HTR-8/SVneo (cell line): ENCODE results near the gene PLRG1.
"Not testable (repeated sequence)": the region's sequence is repeated elsewhere in the genome, so short reads cannot be mapped to it uniquely, and the experiment has no call there.

Experiments
- DNase-seq: peaks from one replicate; pipeline ENCODE4 v3.0.0; 2011; ENCODE audit warnings: low spot score, mixed read lengths; ENCODE audit not compliant: insufficient read length
- FAIRE-seq: peaks from 2 replicates; lab custom pipeline; 2011; peaks lifted over from hg19 to GRCh38; lab: Jason Lieb, UNC

PLRG1 gene

GRCh38 chr4:154549894-154550790 is at the start of gene PLRG1:
TSS of gene PLRG1 (minus strand) at chr4:154550400. CDS start at chr4:154550308, 92 bp downstream.
- FAIRE-seq (peak; percentile 55), DNase-seq (peak; percentile 87)

- FAIRE-seq (no peak), DNase-seq (no peak)
These were observed 47.9 kb upstream of the PLRG1 start for GRCh38 chr4:154597798-154598774.

- not testable (repeated sequence) for FAIRE-seq, DNase-seq
These were observed 47.1 kb upstream of the PLRG1 start for GRCh38 chr4:154597281-154597680.

GRCh38 chr4:154595807-154596206 is 45.6 kb upstream of the PLRG1 start:
- no peak for DNase-seq
- no peak for FAIRE-seq

DNA sequence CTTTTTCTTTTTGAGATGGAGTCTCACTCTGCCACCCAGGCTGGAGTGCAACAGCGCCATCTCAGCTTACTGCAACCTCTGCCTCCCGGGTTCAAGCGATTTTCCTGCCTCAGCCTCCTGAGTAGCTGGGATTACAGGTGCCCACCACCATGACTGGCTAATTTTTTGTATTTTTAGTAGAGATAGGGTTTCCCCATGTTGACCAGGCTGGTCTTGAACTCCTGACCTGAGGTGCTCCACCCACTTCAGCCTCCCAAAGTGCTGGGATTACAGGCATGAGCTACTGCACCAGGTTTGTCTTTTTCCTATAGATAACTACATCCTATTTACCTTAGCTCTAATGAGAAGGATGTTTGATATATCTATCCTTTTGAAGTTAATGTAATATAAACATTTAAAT is 44.1 kb upstream of the PLRG1 start:
- not testable (repeated sequence) for FAIRE-seq

DNA sequence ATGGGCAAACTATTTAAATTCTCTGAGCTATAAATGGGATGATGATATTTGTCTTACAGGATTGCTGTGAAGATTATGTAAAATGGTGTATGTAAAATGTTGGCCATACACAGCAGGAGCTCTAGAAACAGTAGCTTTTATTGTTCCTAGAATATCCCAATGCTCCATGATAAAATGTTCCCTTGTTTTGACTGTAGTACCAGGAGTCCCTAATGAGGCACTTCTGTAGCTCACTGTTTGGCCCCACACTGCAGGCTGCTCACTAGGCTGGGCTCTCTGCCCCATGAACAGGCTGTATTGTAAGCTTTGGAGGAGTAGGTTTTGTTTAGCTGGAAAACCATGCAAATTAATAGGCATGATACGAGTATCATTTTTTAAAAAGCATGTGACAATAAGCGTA is 43.7 kb upstream of the PLRG1 start:
- no peak for FAIRE-seq

More for the DNA sequence above, 44.1 kb upstream of the PLRG1 start:
- not testable (repeated sequence) for DNase-seq

GRCh38 chr4:154591890-154592289 is 41.7 kb upstream of the PLRG1 start:
- DNase-seq (no peak), FAIRE-seq (no peak)

More for the DNA sequence above, 43.7 kb upstream of the PLRG1 start:
- no peak for DNase-seq

GRCh38 chr4:154590329-154591006 is 40.3 kb upstream of the PLRG1 start, which contains the start of gene FGA:
TSS of gene FGA (minus strand) at chr4:154590742. CDS start at chr4:154590687, 55 bp downstream.
- FAIRE-seq (no peak), DNase-seq (no peak)

DNA sequence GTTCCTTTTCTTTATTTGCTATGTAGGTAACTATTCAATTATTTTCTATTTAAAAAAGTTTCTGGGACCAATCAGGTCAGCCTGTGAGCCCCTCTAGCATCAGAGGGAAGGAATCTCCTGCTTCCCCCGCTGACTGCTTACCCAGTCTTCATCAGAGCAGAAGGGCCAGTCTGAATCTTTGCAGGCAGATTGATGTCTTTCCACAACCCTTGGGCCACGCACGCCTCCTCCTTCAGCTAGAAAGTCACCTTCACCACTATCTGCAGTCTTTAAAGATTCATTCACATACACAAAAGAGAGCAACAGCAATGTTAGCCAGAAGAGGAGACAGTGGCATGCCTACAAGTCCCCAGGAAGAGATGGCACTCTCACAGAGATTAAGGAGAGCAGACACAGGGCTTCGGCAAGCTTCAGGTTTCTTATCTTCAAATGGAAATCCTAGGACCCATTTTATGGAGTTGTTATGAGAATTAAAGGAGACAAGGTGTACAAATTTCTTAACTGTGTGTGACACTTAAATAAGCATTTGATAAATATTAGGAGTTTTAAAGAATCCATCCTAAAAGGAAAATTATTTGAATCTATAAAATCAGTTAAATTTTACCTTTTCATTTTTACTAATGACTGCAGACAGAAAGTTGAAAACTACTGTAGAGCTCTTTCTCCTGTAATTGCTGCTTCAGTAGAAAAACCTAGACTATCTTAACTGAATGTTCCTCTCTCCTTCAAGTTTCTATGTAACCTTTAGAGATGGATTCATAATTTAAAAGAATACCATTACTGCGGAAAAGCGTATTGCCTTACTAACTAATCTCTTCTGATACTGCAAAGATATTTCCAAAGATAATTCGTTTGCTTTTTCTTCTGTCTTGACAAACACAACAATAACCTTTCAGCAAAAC is 39.3 kb upstream of the PLRG1 start:
- FAIRE-seq (no peak), DNase-seq (no peak)

DNA sequence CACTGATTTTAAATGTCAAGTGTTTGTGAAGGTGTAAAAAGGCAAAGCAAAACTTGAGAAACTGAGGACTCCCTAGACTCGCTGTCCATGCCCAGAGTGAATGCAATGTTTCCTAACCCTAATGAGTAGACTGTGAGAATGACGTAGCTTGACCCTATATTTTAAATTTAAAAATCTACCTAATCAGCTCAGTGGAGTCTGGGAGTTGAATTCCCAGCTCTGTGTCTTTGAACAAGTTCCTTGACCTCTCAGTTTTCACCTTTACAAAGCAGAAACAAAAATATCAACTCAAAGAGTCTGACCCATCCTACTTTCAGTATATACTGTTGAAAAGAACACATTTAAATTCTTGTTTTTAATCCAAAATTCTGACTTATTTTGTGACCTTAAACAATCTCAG is 38.0 kb upstream of the PLRG1 start:
- no peak for DNase-seq
- FAIRE-seq = no peak

DNA sequence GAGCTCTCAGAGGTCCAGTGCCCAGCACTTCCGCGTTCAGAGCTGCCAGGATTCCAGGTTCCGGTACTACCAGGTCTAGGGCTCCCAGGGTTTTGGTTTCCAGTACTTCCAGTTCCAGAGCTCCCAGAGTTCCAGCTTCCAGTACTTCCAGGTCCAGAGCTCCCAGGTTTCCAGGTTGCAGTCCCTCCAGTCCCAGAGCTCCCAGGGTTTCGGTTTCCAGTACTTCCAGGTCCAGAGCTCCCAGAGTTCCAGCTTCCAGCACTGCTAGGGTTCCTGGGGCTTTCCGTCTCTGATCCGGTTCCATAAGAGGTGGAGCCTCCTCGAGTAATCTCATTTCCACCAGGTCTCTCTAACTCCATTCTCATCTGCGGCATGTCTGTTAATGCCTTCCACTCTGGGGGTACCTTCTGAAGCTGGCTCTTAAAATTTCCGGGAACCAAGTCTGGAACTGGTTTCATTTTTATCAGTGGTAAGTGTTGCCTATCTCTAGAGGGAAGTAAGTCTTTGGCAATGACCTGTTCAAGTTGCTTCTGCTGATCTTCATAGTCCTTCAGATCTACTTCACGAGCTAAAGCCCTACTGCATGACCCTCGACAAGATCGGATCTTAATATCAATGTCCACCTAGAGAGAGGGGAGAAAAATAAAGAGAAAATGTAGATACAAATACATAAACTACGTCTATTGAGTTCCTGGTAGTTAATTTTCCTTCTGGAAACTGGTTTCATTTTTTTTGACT is 36.3 kb upstream of the PLRG1 start:
- FAIRE-seq (no peak), DNase-seq (no peak)

- FAIRE-seq = no peak
- no peak for DNase-seq
These were observed 35.3 kb upstream of the PLRG1 start for GRCh38 chr4:154585369-154586018.

DNA sequence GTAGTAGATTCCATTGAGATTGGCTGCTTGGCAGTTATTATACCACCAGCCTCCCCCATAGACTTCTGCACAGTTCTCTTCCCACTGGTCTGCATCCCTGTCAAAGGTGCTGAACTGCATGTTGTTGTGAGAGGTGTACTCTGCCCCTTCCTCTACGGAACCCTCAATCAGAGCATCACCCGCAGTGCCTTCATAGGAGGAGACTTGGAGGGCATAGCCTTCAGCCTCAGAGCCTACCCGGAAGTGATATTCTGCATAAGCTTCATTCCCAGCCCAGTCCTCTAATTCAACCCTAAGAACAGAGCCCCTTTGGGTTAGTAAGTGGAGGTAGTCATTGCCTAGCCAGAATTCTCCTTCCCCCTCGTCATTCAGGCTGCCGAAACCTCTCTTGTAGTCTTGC is 34.1 kb upstream of the PLRG1 start:
- FAIRE-seq = no peak

GRCh38 chr4:154583677-154584076 is 33.5 kb upstream of the PLRG1 start:
- no peak for DNase-seq
- FAIRE-seq = no peak

More for the DNA sequence above, 34.1 kb upstream of the PLRG1 start:
- DNase-seq = no peak

DNA sequence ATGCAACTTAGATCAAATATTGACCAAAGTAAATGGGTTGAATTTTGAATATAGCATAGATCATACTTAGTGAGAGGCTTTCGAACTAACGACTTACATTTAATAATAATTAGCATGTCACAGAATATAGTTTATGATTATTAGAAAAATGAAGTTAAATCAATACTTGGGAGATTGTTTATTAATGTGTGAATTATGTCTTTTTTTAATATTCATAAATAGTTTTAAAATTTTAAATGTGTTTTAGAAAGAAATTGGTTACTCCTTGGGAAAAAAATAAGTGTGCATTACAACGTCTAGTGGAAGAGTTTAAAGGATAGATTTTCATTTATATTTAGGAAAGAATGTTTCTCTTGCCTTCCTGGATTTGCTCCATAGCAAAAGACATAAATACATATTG is 33.0 kb upstream of the PLRG1 start:
- FAIRE-seq = no peak
- DNase-seq = no peak

DNA sequence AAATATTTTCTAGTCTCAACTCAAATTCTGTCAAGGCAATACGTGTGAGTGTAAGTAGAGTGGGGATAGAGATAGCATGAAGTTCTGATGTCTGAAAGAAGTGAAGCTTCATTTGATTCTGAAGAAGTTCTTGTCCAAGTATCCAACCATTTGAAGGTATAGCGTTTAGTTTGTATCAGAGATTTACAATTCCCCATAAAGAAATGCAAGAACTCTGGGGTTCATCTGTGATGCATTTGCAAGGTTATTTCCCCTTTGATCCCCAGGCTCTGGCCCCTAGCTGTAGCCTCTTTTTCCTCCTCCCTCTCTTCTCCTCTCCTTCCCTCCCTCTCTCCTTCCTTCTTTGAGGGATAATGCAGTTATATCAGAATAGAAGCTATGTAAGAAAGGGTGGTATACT is 32.5 kb upstream of the PLRG1 start:
- DNase-seq (no peak), FAIRE-seq (no peak)

DNA sequence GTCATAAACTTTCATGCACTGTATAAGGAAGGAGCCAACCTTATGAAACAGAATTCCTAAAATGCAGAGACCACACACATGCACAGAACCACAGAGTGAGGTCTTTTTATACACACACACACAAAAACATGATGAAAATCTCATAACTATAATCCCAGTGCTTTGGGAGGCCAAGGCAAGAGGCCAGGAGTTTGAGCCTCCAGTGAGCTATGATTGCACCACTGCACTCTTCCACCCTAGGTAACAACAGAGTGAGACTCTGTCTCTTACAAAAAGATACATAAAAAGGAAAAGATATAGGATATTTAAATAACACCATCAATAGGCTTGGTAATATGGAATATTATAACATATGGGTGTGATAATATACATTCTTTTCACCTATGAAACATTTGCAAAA is 29.7 kb upstream of the PLRG1 start:
- no peak for FAIRE-seq
- DNase-seq = no peak

GRCh38 chr4:154578919-154579318 is 28.7 kb upstream of the PLRG1 start:
- DNase-seq = no peak
- FAIRE-seq = no peak
